GM12878 (cell line): Measurements from ENCODE around the gene ADCY5. TPM values are rescaled to one million over a fixed set of nuclear protein-coding genes. Genes with fewer than 3 reads are reported as not detected.
A peak's percentile ranks its signal among the peaks of the same experiment; 100 is the strongest.

Experiments used
- ATAC-seq: fragments of 200-7000 bp; cut with Tn5 transposase; 3 replicates; pipeline ENCODE4 v1.9.1; 2020; ENCODE audit warnings: mild to moderate bottlenecking, moderate library complexity
- BruUV-seq: library from RNA; stranded (reverse); fragments of 400-500 nt; replicated peaks from 2 replicates; lab custom pipeline; 2021; lab: Mats Ljungman, UMichigan
- CTCF ChIA-PET: fragments of 300-600 bp; sonication (Branson Sonifier 250); formaldehyde crosslinking; extraction: SDS; loops from one replicate; lab custom pipeline; 2021; ENCODE audit warnings: inconsistent platforms; lab: Yijun Ruan, JAX
- POLR2A ChIA-PET: fragments of 350-600 bp; formaldehyde crosslinking; extraction: SDS; loops from one replicate; lab custom pipeline; 2021; ENCODE audit warnings: inconsistent platforms; lab: Charles Lee
- RAD21 ChIA-PET: fragments of 300-600 bp; sonication (Branson Sonifier 250); formaldehyde crosslinking; loops from one replicate; lab custom pipeline; 2023; ENCODE audit warnings: antibody characterized with exemption; ENCODE audit not compliant: unreplicated experiment; lab: Charles Lee
- SMC1A ChIA-PET: fragments of 300-600 bp; sonication (Branson Sonifier 250); formaldehyde crosslinking; loops from one replicate; lab custom pipeline; 2023; ENCODE audit not compliant: unreplicated experiment, uncharacterized antibody; lab: Charles Lee
- DNase-seq: peaks from one replicate; pipeline ENCODE4 v3.0.0-alpha.2; 2011; ENCODE audit warnings: low read depth, low spot score
- FAIRE-seq: peaks from 3 replicates; lab custom pipeline; 2011; peaks lifted over from hg19 to GRCh38; lab: Jason Lieb, UNC
- H2AFZ ChIP-seq: 2 replicates; pipeline ENCODE4 v1.6.0; 2011; ENCODE audit warnings: low read depth, low read length, control low read depth; ENCODE audit not compliant: control insufficient read depth
- H3K27ac ChIP-seq: 2 replicates; pipeline ENCODE4 v1.5.1; 2011; ENCODE audit warnings: control low read depth; ENCODE audit not compliant: control insufficient read depth, insufficient read depth
- H3K27me3 ChIP-seq, 2 experiments: replicated peaks in 1 of 2; 2 replicates each; pipeline versions ENCODE4 v1.6.0 to v1.6.1; 2011; ENCODE audit warnings: low read length in 1 of 2; ENCODE audit not compliant: control insufficient read depth in 2 of 2, insufficient read depth in 2 of 2
- H3K36me3 ChIP-seq, 2 experiments: 2 replicates each; pipeline ENCODE4 v1.5.1; 2011; ENCODE audit warnings: low read length in 1 of 2; ENCODE audit not compliant: control insufficient read depth in 2 of 2, insufficient read depth in 2 of 2
- H3K4me1 ChIP-seq: 2 replicates; pipeline ENCODE4 v1.6.1; 2011; ENCODE audit warnings: mild to moderate bottlenecking, low read length, moderate library complexity, mixed read lengths; ENCODE audit not compliant: control insufficient read depth, insufficient read depth
- H3K4me2 ChIP-seq: 2 replicates; pipeline ENCODE4 v1.6.0; 2011; ENCODE audit warnings: control low read depth; ENCODE audit not compliant: control insufficient read depth, insufficient read depth
- H3K4me3 ChIP-seq: fragments of 200-600 bp; sonication (generic); 2 replicates; pipeline ENCODE4 v1.5.1; 2016
- H3K79me2 ChIP-seq: 2 replicates; pipeline ENCODE4 v1.6.0; 2011; ENCODE audit warnings: low read length; ENCODE audit not compliant: control insufficient read depth, insufficient read depth
- H3K9ac ChIP-seq: 2 replicates; pipeline ENCODE4 v1.8.0; 2011; ENCODE audit warnings: low read length, control low read depth, mixed read lengths; ENCODE audit not compliant: control insufficient read depth, insufficient read depth
- H3K9me3 ChIP-seq: replicated peaks from 3 replicates; pipeline ENCODE4 v1.5.1; 2011; ENCODE audit warnings: mild to moderate bottlenecking, low read length; ENCODE audit not compliant: control insufficient read depth, insufficient read depth
- H4K20me1 ChIP-seq: 2 replicates; pipeline ENCODE4 v1.6.0; 2011; ENCODE audit not compliant: control insufficient read depth, insufficient read depth
- EGR1 ChIP-seq, 2 experiments: IDR thresholded peaks; 1 replicate in 1 of 2; 2 replicates in 1 of 2; pipeline ENCODE4 v1.6.1; 2011 to 2012; ENCODE audit warnings: low read depth in 2 of 2, low read length in 2 of 2, borderline replicate concordance in 1 of 2, mild to moderate bottlenecking in 1 of 2, moderate library complexity in 1 of 2
- MAX ChIP-seq: IDR thresholded peaks from 2 replicates; pipeline ENCODE4 v1.6.1; 2012; ENCODE audit warnings: low read depth, low read length, improper control_type of control experiment
- ZBTB4 ChIP-seq: fragments of 450-650 bp; formaldehyde crosslinking; IDR thresholded peaks from 2 replicates; pipeline ENCODE4 v1.4.0; 2022; ENCODE audit warnings: mild to moderate bottlenecking, moderate library complexity
- WGBS: methylation state at CpG from one replicate; pipeline ENCODE4 v1.1.6; 2016; ENCODE audit warnings: low lambda C conversion rate; ENCODE audit not compliant: insufficient replicate concordance, insufficient coverage; ENCODE audit errors: missing lambda C conversion rate; 5-methylcytosine and 5-hydroxymethylcytosine counted together
- in situ Hi-C: fragments of 300-500 bp; cut with MboI; formaldehyde crosslinking; loops from 9 replicates; pipeline ENCODE4 v1.14.3; 2018; ENCODE audit warnings: mixed read lengths
- intact Hi-C: fragments of 100-400 bp; cut with micrococcal nuclease; formaldehyde crosslinking; loops from one replicate; pipeline ENCODE4 v1.14.2; 2022; ENCODE audit not compliant: unreplicated experiment
- polyA plus RNA-seq, 11 experiments: library from polyadenylated mRNA; depleted of rRNA in 4 of 11; unstranded in 6 of 11; stranded (reverse) in 5 of 11; fragments of >200 nt; fragmentation: Nextera tagmentation in 4 of 11; fragmentation: Illumina TruSeq in 1 of 11; extraction: Ambion mirVana in 4 of 11; extraction: Trizol in 1 of 11; gene quantifications; 1 replicate in 1 of 11; 2 replicates in 10 of 11; pipeline versions ENCODE4 v1.2.1 to v1.2.3, GENCODE V29; 2011 to 2016; ENCODE audit warnings: inconsistent platforms in 2 of 11, missing spikeins in 2 of 11, low read depth in 1 of 11
- total RNA-seq, 4 experiments: library from RNA; depleted of rRNA in 3 of 4; stranded (reverse); fragments of >200 nt in 3 of 4; fragmentation: Illumina TruSeq in 1 of 4; extraction: Trizol in 1 of 4; gene quantifications; 2 replicates each; pipeline versions ENCODE4 v1.2.1 to v1.2.3, GENCODE V29; 2013 to 2021

Gene ADCY5
- total and polyA plus RNA-seq, 10 of the 15 experiments (the other 5 are each of a cell fraction or from before 2014, with no cell fraction given), result under 0.01 to 0.24 (median 0.02) TPM; not detected in 4

- 97% methylated on average over 2 of the region's 2 CpGs for WGBS
- no TSS peak for BruUV-seq
- CTCF ChIA-PET, result no interaction called here
Observed at GRCh38 chr3:123262226-123262625, 186.7 kb downstream of the ADCY5 start.

More at GRCh38 chr3:123262226-123262625, 186.7 kb downstream of the ADCY5 start:
- DNase-seq (no peak), ATAC-seq (no peak), FAIRE-seq (peak; percentile 61)
- Histone ChIP-seq H3K36me3 (no peaks in the 10 kb centered on the region; a peak in 1 of 4 replicates), H3K27me3 (no peaks in the 10 kb centered on the region), H3K4me3 (no peak overlapping the region), H2AFZ (no peak overlapping the region), H3K4me2 (no peak overlapping the region), H3K79me2 (no peaks in the 10 kb centered on the region), H3K9me3 (no peaks in the 10 kb centered on the region; the same call in 2 of the 3 replicates), H3K4me1 (no peaks in the 10 kb centered on the region), H4K20me1 (no peaks in the 10 kb centered on the region), H3K9ac (no peak overlapping the region), H3K27ac (no peak overlapping the region)
- ChIA-PET RAD21 (no interaction called here), SMC1A (no interaction called here), POLR2A (no interaction called here)
- TF ChIP-seq ZBTB4 (no peak), MAX (no peak), EGR1 (IDR thresholded peaks at IDR 0.05; ENCODE audit: borderline replicate concordance in 1 of 2, low read depth in 2 of 2, low read length in 2 of 2) (no peak)
- in situ Hi-C loops (no loop called here), intact Hi-C loops (loop anchor here (5.0 kb wide), 1 partner anchor 320 kb away; no protein-coding TSS in a partner anchor)
